Mesothelial cell of epicardium (in vitro differentiated cells): ENCODE results near the gene SMAP1. TPM values are rescaled to one million over a fixed set of nuclear protein-coding genes. Genes with fewer than 3 reads are reported as not detected.

Source experiments
- DNase-seq, 2 experiments: peaks; one replicate each; pipeline ENCODE4 v3.0.0; 2021; ENCODE audit warnings: low spot score in 2 of 2; ENCODE audit not compliant: unreplicated experiment in 2 of 2
- H3K27ac Mint-ChIP-seq: 2 replicates; pipeline ENCODE4 v1.8.0; 2021; ENCODE audit warnings: mixed read lengths
- H3K27me3 Mint-ChIP-seq: 2 replicates; pipeline ENCODE4 v1.8.0; 2021; ENCODE audit warnings: low read depth, mixed read lengths
- H3K36me3 Mint-ChIP-seq: 2 replicates; pipeline ENCODE4 v1.8.0; 2021; ENCODE audit warnings: mixed read lengths
- H3K4me1 Mint-ChIP-seq: 2 replicates; pipeline ENCODE4 v1.8.0; 2021; ENCODE audit warnings: mixed read lengths
- H3K4me3 Mint-ChIP-seq: 2 replicates; pipeline ENCODE4 v1.8.0; 2021; ENCODE audit warnings: mild to moderate bottlenecking, moderate library complexity, mixed read lengths
- H3K9me3 Mint-ChIP-seq: 2 replicates; pipeline ENCODE4 v1.8.0; 2021; ENCODE audit warnings: mixed read lengths
- total RNA-seq: library from RNA; stranded (reverse); gene quantifications from 3 replicates; pipeline ENCODE4 v1.2.1, GENCODE V29; 2021
- TF ChIP-seq, protein P1 (sequence below): fragments of 200-600 bp; sonication (generic); IDR thresholded peaks from one replicate; pipeline ENCODE4 v1.5.0; 2021; ENCODE audit warnings: antibody characterized with exemption; ENCODE audit not compliant: unreplicated experiment

The SMAP1 gene
- 24.8 to 27.8 TPM (median 25.7 TPM) in 3 replicates for total RNA-seq

DNA sequence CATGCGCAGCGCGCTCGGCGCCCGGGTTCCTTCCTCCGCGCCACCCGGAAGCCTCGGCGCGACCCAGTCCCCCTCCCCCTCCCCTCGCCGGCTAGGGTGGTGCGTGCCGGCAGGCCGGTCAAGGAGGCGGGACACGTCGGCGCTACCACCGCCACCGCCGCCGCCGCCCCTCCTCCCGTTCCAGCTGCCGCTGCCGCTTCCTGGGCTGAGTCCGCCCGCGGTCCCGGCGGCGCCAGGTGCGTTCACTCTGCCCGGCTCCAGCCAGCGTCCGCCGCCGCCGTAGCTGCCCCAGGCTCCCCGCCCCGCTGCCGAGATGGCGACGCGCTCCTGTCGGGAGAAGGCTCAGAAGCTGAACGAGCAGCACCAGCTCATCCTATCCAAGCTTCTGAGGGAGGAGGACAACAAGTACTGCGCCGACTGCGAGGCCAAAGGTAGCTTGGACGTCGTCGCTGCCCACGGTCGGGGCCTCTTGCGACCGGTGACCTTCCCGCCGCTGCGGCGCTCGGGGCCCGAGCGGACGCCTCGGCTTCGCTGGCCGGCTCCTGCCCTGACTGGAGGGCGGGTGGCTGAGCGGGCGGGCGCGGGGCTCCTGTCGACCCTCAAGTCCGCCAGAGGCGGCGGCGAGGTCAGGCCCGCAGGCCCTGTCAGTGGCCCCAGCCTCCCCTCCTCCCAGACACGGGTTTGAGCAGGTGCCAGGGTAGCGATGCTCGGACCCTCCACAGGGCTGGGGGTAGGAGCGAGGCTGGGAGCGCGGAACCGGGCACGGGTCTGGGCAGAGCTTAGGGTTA lies at the start of gene SMAP1:
Gene SMAP1 (plus strand): TSS at position 173 of the 788 bp plus-strand sequence. CDS start 141 bp downstream, at position 314.
- H3K27me3 Mint-ChIP-seq = peaks cover 2% of the 10 kb centered on the region
- DNase-seq = peak; percentile 81 to 95
- peaks cover 29% of the 10 kb centered on the region for H3K4me1 Mint-ChIP-seq
- H3K27ac Mint-ChIP-seq = peak within 1 kb of the TSS; percentile 92
- TF ChIP-seq, protein P1, sequence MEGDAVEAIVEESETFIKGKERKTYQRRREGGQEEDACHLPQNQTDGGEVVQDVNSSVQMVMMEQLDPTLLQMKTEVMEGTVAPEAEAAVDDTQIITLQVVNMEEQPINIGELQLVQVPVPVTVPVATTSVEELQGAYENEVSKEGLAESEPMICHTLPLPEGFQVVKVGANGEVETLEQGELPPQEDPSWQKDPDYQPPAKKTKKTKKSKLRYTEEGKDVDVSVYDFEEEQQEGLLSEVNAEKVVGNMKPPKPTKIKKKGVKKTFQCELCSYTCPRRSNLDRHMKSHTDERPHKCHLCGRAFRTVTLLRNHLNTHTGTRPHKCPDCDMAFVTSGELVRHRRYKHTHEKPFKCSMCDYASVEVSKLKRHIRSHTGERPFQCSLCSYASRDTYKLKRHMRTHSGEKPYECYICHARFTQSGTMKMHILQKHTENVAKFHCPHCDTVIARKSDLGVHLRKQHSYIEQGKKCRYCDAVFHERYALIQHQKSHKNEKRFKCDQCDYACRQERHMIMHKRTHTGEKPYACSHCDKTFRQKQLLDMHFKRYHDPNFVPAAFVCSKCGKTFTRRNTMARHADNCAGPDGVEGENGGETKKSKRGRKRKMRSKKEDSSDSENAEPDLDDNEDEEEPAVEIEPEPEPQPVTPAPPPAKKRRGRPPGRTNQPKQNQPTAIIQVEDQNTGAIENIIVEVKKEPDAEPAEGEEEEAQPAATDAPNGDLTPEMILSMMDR = no peak
- H3K4me3 Mint-ChIP-seq = peak within 1 kb of the TSS; percentile 79
- no peaks in the 10 kb centered on the region for H3K9me3 Mint-ChIP-seq
- no peaks in the 10 kb centered on the region for H3K36me3 Mint-ChIP-seq

DNA sequence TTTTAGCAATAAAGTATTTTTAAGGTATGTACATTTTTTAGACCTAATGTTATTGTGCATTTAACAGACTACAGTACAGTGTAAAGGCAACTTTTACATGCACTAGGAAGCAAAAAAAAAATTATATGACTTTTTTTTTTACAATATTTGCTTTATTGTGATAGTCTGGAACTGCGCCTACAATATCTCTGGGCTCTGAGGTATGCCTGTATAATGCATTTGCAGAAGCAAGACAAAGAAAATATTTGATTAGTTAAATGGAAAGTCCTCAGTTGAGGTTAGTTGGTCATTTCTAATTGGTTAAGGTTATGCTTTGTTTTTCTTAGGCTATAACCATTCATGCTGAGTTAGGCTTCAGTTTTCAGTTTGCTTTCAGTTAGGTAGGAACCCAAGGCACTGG lies 46.9 kb upstream of the SMAP1 start:
- Mint-ChIP-seq H3K36me3 (no peaks in the 10 kb centered on the region), H3K27me3 (peaks cover 2% of the 10 kb centered on the region), H3K4me1 (no peaks in the 10 kb centered on the region), H3K4me3 (no peak overlapping the region), H3K9me3 (no peaks in the 10 kb centered on the region), H3K27ac (no peak overlapping the region)
- TF ChIP-seq, protein P1 = no peak
- DNase-seq = no peak

DNA sequence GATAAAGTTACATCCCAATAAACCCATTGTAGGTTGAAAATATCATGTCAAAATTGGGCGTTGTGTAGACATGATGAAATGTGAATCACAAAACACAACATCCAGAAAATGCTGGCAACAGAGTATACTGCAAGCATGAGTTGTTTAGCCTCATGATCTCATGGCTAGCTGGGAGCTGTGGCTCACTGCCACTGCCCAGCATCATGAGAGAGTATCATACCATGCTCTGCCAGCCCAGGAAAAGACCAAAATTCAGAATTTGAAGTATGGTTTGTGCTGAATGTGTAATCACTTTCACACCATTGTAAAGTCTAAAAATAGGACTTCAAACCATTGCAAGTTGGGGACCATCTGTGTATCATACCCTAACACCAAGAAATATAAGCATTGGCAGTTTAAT lies 45.2 kb upstream of the SMAP1 start:
- H3K27me3 Mint-ChIP-seq = no peaks in the 10 kb centered on the region
- DNase-seq = no peak
- TF ChIP-seq, protein P1 = no peak
- no peak overlapping the region for H3K27ac Mint-ChIP-seq
- H3K9me3 Mint-ChIP-seq = no peaks in the 10 kb centered on the region
- H3K4me3 Mint-ChIP-seq = no peak overlapping the region
- no peaks in the 10 kb centered on the region for H3K4me1 Mint-ChIP-seq
- no peaks in the 10 kb centered on the region for H3K36me3 Mint-ChIP-seq

DNA sequence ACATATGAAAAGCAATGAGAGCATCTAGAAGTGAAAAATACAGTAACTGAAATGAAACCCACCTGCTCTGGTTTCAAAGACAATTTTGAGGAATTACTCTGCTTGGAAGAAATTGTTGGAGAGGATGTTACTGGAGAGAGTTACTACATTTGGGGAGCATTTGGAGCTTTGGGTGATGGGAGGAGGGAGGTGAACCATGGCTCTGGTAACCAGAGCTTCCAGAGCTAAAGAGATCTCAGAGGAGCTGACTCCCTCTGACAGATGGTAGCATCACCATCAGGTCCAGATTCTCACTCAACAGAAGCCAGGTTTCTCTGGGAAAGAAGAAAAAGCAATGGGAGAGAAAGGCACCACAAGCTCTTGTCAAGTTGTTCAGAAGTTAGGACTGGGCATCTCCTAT lies 42.2 kb upstream of the SMAP1 start:
- H3K27ac Mint-ChIP-seq = no peak overlapping the region
- no peaks in the 10 kb centered on the region for H3K27me3 Mint-ChIP-seq
- no peaks in the 10 kb centered on the region for H3K36me3 Mint-ChIP-seq
- no peaks in the 10 kb centered on the region for H3K4me1 Mint-ChIP-seq
- no peak overlapping the region for H3K4me3 Mint-ChIP-seq
- DNase-seq = no peak
- TF ChIP-seq, protein P1 = no peak
- H3K9me3 Mint-ChIP-seq = no peaks in the 10 kb centered on the region

DNA sequence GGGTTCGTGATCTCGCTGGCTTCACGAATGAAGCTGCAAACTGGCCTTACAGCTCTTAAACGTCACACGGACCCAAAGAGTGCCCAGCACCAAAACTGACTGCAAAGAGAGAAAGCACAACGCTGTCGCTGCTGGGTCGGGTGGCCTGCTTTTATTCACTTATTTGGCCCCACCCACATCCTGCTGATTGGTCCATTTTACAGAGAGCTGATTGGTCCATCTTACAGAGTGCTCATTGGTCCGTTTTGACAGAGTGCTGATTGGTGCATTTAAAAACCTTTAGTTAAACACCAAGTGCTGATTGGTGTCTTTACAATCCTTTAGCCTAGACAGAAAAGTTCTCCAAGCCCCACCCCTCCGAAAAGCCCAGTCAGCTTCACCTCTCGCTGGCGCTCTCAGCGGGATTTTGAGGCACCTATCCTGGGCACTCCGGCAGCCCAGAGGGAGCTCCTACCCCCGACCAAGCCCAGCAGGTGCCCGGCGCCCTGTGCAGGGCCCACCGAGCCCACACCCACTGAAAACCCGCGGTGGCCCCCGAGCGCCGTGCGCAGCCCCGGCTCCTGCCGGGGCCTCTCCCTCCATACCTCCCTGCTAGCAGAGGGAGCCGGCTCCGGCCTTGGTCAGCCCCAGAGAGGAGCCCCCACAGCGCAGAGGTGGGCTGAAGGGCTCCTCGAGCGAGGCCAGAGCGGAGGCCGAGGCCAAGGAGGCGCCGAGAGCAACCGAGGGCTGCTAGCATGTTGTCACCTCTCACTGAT lies 40.0 kb upstream of the SMAP1 start:
- TF ChIP-seq, protein P1 = no peak
- H3K9me3 Mint-ChIP-seq = no peaks in the 10 kb centered on the region
- H3K36me3 Mint-ChIP-seq = no peaks in the 10 kb centered on the region
- no peak for DNase-seq
- H3K27ac Mint-ChIP-seq = no peak overlapping the region
- H3K4me1 Mint-ChIP-seq = no peaks in the 10 kb centered on the region
- H3K27me3 Mint-ChIP-seq = no peaks in the 10 kb centered on the region
- no peak overlapping the region for H3K4me3 Mint-ChIP-seq
